Stimulated activated CD4-positive, alpha-beta T cell treated with anti-CD3 and anti-CD28 coated beads, TNF-alpha, amount 100 ng/mL, for 4 hours (primary cell): Measurements from ENCODE around the gene SH3BP4.

ENCODE experiments used
- DNase-seq, 3 experiments: peaks; one replicate each; pipeline ENCODE4 v3.0.0-alpha.2; 2020; ENCODE audit warnings: low read depth in 3 of 3

SH3BP4 gene

DNA sequence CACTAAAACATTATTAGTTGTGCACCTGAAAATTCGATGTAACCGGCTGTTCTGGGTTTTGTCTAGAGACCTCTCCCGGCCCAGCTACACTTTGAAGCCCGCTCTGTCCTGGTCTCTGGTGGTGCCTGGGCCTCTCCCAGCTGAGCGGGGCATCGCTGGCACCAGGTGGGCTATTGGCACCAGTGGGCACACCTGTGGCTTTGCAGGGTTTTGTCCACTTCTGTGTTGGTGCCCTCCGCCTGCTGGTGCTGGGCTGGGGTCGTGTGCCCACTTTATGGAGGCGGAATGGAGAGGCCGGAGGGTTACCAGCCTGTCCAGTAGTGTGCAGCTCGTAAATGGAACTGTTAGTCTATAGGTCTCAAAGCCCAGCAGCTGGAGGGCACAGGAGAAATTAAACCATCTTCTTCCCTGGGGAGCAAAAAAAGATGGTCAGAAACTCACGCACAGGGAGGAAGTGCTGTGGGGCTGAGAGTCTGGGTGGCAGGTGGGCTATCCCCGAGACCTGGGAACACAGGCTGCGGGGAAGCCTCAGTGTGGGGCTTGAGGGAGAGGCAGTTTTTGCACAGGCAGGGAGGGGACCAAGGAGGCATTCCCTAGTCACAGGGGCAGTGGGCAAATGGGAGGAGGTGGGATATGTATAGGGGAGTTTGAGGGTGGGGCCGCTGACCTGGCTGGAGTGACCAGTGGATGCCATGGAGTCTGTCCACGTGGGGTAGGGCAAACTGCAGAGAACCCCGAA is 30.4 kb downstream of the SH3BP4 start:
- no peak for DNase-seq

DNA sequence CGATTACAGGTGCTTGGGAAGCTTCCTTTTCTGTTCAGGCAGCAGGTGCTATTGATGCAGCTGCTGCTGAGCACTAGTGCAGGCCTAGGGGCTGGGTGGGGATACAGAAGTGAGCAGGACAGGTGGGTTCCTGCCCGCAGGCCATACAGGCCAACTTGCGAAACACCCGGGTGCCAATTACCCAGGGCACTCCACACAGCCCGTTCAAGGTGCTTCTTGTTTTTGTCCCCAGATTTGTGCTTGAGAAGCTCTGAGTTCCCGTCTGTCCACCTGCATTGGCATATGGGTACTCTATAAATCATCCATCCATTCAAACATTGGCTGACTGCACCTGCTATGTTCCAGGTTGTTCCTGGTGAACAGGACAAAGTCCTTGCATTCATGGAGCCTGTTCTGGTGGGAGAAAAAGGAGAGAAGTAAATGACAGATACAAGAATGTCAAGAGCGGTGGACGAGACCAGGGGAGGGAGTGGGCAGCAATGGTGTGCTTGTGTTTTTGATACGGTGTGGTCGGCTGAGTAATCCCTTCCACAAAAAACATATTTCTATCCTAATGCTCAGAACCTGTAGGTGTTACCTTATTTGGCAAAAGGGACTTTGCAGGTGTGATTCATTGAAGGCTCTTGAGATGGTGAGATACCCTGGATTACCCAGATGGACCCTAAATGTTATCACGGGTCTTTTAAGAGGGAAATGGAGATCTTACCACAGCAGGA is 31.4 kb downstream of the SH3BP4 start:
- no peak for DNase-seq

DNA sequence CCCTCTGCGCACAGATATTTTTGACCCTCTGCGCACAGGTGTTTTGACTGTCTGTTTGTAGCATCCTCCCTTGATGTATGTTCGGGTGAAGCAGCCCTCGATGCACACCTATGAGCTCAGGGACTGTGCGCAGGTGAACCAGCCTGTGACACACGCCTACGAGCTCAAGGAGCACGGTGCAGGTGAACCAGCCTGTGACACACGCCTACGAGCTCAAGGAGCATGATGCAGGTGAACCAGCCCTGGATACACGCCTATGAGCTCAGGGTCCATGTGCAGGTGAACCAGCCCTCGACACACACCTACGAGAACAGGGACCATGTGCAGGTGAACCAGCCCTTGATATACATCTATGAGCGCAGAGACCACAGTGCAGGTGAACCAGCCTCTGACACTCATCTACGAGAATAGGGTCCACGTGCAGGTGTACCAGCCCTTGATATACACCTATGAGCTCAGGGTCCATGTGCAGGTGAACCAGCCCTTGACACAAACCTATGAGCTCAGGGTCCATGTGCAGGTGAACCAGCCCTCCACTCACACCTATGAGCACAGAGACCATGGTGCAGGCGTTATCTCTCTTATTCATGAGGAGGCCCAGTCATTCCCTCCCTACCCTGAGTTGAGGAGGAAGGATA is 33.9 kb downstream of the SH3BP4 start:
- no peak for DNase-seq

DNA sequence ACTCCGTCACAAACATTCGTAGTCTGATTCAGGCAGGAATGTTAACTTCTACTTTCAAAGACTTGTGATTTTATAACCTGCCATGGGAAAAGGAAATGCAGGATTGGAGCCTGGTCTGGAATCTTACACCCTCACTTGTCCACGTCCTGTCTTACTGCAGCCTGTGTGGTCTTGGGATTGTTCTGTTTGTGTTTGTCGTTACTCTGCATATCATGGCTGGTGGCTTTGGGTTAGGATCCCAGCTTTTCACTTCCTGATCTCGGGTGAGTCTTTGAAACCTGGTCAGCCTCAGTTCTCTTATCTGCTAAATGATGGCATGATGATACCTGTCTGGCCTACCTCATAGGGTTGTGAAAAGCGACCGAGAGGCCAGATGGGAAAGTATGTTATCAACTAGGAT is 34.6 kb downstream of the SH3BP4 start:
- DNase-seq = no peak

DNA sequence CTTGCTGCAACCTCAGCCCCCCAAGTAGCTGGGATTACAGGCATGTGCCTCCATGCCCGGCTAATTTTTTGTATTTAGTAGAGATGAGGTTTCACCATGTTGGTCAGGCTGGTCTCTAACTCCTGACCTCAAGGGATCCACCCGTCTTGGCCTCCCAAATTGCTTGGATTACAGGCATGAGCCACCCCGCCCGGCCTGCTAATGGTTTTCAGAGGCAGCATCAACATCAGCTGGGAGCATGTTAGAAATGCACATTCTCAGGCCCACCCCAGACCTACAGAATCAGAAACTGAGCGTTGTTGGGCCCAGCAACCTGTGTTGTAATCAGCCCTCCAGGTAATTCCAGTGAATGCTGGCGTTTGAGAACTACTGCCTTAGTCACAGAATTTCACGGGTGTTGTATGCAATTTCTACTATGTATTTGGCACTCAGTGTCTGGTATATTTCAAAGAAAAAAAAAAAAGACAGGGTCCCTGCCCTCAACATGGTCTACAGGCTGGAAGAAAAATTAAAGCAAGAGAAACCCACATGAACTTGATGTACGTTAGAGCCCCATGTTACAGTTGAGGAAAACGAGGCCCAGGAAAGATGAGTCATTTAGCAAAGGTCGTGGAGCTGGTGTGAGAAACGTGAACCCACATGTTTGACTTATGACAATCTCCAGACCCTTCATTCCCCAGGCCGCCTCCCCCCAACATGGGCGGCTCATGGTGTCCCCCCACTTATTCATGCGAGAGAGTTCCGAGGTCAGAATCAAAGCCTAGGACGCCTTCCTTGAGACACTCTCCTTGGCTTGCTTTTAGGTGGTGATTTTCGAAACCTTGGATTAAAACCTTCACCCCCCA is 35.3 kb downstream of the SH3BP4 start:
- DNase-seq = no peak

DNA sequence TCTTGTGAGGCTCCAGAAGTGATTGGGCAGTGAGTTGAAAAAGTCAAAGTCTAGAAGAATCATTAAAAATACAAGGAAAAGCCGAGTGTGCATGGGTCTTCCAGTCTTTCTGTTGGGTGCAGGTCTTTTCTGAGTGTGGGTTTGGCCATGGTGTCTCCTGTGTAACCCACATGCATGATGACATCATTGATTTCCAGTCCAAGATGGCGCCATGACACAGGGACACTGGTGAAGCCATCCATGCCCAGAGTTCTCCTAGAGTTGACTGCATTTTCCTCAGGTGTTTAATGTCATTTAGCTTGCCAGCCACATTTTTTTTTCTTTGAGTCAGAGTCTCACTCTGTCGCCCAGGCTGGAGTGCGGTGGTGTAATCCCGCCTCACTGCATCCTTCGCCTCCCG is 35.9 kb downstream of the SH3BP4 start:
- no peak for DNase-seq

DNA sequence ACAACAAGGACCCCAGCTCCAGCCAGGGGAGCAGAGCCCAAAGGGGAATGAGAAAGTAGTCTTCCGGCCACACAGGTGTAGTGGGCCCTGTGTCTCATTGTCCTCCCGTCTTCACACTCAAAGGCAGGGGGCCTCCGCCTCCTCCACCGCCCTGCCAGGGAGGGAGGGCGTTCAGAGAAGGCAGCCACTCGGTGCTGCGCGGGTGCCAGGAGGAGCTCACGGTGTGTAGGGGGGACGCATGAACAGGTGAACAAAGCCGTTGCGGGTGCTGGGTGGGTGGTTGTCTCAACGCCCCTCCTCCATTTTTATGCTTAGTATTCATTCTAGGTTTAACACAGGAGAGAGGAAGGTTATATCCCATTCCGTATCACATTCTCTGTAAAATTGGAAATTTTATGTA is 36.7 kb downstream of the SH3BP4 start:
- DNase-seq = no peak

DNA sequence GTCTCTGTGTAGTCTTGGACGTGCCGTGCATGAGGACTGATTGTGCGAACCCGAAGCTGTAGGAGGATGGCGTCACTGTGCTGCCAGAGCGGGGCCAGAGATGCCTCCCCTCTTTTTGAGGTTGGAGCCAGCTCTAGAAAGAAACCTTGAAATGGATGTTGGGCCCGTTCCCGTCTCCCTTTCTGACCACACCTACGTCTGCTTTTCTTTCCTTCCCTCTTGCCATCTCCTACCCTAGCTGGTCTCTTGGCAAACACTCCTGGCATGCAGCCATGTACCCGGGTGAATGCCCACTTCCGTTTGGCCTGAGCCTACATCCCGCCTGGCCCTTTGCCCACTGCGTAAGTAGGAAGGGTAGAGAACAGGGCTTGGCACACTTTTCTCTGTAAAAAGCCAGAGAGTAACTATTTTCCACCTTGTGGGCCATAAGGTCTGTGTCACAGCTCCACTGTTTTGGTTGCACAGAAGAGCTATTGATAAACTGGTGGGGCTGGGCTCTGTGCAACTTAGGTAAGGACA is 37.4 kb downstream of the SH3BP4 start:
- DNase-seq = no peak

DNA sequence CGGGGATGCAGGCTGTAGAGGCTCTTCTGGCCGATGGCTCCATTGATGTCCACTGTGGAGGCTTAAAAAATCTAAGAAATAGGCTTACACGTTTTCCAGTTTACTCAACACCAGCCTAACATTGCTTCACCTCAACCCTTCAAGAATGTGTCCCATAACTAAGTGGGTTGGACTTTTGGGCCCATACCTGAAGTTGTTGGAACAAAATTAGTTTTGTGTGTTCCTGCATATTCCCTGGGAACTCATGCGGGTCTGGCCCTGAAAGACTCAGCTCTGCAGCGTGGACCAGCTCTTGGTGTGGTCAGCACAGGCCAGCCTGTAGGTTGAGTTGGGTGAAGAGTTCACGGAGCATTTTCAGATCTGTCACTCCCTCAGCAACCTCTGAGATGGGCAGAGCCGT is 38.5 kb downstream of the SH3BP4 start:
- no peak for DNase-seq

DNA sequence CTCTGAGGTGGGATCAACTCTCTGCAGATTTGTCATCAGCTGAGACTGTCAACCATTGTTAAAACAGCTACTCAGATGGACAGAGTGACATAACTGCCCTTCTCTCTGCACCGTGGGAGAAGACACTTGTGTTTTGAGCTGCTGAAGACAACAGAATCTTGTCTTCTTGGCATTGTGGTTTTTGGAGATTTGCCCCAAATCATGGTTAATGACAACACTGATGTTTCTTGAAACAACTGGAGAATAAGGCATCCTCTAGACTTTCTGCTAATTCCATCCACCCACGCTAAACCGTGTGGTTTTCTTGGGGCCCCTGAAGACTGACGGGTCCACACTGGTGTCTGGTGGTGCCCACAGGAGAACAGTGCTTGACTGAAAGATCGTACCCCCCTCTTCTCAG is 39.5 kb downstream of the SH3BP4 start:
- DNase-seq = no peak

DNA sequence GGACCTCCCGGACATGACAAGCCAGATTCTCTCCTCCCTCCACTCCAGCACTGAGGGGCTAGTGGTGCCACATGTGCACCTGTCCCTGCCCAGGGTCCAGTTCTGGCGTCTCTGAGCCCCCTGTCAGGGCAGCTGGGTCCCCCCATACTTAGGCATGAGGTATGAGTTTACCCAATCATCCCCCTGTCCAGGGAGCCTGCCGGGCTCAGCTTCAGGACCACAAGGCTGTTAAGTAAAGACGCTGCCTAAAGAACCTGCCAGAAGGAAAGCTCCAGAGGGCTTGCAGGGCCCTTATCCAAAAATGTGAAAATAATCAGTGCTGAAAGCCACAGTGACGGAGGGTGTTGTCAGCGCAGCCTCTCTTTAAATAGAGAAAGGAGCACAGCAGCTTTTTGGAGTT is 40.0 kb downstream of the SH3BP4 start:
- no peak for DNase-seq

DNA sequence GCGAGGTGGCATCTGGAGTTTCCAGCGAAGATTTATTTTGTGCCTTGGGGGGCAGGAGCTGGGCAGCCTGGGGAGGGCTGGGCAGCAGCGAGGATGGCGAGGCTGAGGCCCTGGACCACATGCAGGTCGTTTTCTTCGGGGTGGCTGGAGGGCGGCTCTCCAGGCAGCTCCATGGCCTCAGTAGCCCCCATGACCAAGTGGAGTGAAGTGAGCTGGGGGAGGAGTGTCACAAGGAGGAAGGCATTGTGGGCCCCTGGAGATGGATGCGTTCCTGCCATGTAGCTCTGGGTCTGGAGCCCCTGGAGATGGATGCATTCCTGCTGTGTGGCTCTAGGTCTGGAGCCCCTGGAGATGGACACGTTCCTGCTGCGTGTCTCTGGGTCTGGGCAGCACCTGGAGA is 40.4 kb downstream of the SH3BP4 start:
- DNase-seq = no peak

DNA sequence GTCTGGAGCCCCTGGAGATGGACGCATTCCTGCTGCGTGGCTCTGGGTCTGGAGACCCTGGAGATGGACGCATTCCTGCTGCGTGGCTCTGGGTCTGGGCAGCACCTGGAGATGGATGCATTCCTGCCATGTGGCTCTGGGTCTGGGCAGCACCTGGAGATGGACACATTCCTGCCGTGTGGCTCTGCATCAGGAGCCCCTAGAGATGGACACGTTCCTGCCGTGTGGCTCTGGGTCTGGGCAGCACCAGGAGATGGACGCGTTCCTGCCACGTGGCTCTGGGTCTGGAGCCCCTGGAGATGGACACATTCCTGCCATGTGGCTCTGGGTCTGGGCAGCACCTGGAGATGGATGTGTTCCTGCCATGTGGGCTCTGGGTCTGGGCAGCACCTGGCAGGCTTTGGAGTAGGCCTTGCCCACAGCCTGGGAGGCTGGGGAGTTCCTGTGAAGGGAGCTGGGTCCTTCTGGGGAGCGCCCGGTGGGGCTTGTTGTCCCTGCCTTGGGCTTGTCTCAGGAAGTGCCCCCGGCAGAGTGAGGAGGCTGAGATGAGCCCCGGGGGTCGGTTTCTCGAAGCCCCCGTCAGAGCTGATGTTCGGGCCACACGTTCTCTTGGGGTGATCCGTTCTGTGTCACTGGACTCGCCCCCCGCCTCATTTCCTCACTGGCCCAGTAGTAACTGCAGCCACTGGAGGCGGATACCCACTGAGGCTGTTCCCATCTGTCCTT is 41.0 kb downstream of the SH3BP4 start:
- DNase-seq = no peak

DNA sequence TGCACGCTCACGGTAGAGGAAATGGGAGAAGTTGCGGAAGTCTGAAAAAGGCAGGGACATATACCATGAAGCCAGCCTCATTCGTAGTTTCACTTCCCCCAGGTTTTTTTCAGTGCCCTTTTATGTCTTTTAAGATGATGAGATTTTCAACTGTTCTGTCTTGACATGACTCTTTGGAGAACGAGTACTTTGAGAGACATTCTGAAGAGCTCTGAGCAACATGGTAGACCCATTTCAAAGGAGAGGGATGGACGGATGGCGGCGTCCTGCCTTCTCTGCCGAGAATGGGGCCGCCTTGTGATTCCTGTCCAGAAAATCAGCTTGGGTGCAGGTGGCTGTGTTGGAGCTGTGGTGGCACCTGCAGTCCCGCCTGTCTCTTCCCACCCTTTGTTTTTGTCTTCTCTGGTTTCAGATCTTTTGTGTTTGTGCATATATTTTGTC is 41.7 kb downstream of the SH3BP4 start:
- no peak for DNase-seq

DNA sequence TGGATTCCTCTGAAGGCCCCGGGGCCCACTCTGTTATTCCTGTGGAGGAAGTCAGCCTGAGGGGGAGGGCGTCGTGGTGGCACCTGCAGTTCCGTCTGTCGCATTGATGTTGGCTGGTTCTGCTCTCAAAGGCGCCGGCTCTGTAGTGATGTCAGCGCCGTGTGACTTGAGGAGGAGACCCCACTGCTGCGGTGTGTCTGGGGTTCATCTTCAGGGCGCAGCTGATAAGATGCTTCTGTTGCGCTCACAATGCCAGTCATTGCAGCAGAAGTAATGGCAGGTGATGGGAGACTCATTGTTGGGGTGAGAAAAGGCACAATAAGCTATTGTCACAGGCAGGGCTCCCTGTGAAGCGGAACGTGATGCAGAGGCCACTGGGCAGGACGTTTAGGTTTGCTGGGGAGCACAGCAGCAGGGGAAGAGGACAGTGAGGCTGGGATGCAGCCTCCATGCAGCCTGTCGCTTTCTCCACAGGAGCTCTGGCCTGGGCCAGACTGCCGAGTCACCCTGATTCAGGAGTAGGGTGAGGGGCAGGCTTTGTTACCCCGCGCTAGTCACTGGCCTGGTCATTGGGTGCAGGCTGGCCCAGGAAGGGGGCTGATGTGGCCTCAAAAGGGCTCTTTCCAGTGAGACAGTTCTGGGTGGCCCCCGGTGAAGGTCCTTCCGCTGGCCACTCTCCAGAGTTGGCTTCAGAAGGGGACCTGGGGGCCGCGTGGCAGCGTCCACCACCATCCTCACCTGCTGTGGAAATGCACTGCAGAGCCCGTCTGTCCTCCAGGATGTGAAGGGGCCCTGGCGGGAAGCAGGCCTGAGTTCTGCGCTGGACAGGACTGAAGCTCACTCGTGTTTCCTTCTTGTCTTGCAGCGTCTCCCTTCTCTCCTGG is 42.9 kb downstream of the SH3BP4 start:
- no peak for DNase-seq

DNA sequence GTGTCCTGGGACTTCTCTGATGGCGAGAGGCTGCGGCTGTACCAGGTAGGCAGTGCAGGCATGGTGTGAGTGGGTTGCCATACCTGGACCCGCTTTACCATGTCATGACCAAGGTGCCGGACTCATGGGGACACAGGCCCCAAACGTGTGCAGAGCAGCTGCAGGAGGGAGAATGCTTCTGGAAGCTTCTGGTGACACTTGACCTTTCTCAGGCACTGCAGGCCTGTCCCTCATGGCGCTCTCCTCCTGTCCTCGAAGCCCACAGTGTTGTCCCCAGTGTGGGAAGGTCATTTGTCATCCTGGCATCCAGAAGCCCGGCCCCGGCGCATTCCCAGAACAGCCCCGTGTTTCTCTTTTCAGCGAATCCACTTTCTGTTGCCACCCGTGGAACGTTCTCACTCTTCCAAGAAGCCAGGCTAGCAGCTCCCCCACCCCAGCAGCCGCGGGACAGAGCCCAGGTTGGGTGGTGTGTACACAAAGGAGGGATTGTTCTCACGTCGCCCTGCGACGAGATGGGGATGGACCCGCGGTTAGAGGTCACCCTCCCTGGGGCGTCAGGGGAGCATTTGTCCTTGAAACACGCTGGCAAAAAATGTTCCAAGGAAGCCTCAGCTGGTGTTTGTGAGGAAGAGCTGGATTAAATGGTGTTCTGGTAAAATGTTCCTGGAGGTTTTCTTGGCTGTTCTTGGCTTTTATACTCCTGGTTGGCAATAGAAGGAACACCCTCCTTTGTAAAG is 43.7 kb downstream of the SH3BP4 start:
- no peak for DNase-seq

DNA sequence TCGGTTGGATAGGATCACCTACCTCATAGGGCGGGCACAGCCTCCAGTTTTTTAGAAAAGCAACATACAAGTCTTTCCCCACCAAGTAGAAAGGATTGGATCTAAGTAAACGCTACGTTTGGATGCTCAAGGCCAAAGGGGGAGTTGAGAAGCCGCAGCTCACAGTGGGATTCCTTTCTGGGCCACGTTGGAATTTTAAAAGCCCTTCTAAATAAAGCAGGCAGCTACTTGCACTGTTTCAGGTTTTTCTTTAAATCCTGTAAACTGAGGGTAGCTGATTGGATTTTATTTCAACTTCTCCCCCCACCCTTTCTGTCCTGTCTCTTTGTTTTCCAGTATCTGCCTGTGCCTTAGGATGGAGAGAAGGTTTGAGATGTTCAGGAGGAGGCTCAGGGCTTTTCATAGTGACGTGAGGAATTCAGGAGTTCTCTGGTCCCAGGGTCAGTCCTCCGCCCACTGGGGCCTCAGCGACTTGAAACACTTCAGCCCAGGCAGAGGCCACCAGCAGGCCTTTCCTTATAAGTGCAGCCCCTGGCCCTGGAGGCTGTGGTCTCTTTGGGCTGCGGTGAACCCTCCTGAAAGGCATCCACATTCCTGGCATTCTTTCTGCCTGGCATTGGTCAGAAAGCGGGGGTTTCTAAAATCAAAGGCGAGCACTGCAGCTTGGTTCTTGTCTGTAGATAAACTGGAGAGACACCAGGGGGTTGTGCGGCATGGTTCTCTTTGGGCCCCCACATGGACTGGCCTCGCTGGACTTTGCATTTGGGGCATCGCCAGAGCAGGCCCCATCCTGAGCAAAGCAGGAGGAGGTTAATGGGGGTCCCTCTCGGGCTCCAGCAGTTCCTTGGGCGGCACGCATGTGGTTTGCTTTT is 44.5 kb downstream of the SH3BP4 start:
- no peak for DNase-seq

DNA sequence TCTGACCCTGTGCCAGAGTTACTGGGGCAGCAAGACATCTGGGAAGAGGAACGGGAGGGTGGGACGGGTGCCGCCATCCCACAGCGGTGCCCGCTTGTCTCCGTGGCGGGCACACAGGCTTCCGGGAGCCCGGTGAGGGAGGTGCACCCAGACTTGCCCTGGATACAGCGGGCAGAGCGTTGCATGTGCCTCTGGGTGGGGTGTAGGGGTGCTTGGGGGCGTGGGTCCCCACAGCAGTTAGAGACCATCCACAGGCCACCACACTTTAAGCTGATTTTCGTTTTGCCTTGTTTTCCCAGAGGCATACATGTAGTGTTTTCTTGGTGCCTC is 45.1 kb downstream of the SH3BP4 start:
- no peak for DNase-seq

DNA sequence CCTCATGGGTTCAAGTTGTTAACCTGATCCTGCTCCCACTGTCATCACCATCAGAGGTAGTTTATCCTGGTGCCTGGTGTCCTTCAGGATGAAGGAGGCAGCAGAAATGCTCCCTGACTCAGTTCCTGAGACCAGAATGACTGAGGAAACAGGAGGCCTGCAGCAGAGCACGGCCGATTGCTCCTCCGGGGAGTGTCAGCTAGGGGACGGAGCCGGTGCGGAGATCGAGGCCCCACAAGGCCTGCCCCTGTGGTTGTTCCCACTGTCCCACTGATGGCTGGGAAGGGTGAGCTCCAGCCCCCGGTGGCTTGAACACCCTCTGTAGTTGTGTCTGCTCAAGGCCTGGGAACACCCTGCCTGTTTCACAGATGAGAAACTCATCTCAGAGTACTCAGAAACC is 45.6 kb downstream of the SH3BP4 start:
- no peak for DNase-seq
